ENCODE measurements around the gene U2AF2.

The U2AF2 gene

GRCh38 chr19:55691561-55692481 lies 37.0 kb downstream of the U2AF2 start:
- H3K4me3 ChIP-seq (ENCODE audit: low read depth, low read length) = no peak overlapping the region
- TF ChIP-seq CTCF (IDR thresholded peaks at IDR 0.05; ENCODE audit: low read depth, low read length) = no peak

GRCh38 chr19:55692681-55693081 lies 37.8 kb downstream of the U2AF2 start:
- no peak for TF ChIP-seq CTCF (IDR thresholded peaks at IDR 0.05; ENCODE audit: low read depth, low read length)
- no peak overlapping the region for H3K4me3 ChIP-seq (ENCODE audit: low read depth, low read length)

- no peak for TF ChIP-seq CTCF (IDR thresholded peaks at IDR 0.05; ENCODE audit: low read depth, low read length)
- H3K4me3 ChIP-seq (ENCODE audit: low read depth, low read length) = no peak overlapping the region
Measured at GRCh38 chr19:55693336-55693974, 38.6 kb downstream of the U2AF2 start.

GRCh38 chr19:55694241-55694655 lies 39.4 kb downstream of the U2AF2 start:
- no peak for TF ChIP-seq CTCF (IDR thresholded peaks at IDR 0.05; ENCODE audit: low read depth, low read length)
- no peak overlapping the region for H3K4me3 ChIP-seq (ENCODE audit: low read depth, low read length)

GRCh38 chr19:55694656-55695491 lies 40.0 kb downstream of the U2AF2 start:
- no peak overlapping the region for H3K4me3 ChIP-seq (ENCODE audit: low read depth, low read length)
- TF ChIP-seq CTCF (IDR thresholded peaks at IDR 0.05; ENCODE audit: low read depth, low read length) = no peak

- TF ChIP-seq CTCF (IDR thresholded peaks at IDR 0.05; ENCODE audit: low read depth, low read length) = no peak
- no peak overlapping the region for H3K4me3 ChIP-seq (ENCODE audit: low read depth, low read length)
Measured at GRCh38 chr19:55695511-55696290, 40.9 kb downstream of the U2AF2 start.
